Gastrocnemius medialis (tissue), 4 donors: ENCODE data around the gene SV2B.

Experiments
- POLR2A ChIP-seq, 2 donors: fragments of 450-650 bp; IDR thresholded peaks; one replicate each; pipeline ENCODE4 v1.6.1; 2017; ENCODE audit warnings: antibody characterized with exemption in 2 of 2, mild to moderate bottlenecking in 2 of 2, moderate library complexity in 2 of 2
- TF ChIP-seq, protein P1 (sequence below), 5 experiments: fragments of 450-650 bp in 3 of 5; fragments of 200-600 bp in 2 of 5; sonication (generic) in 2 of 5; IDR thresholded peaks in 4 of 5; conservative IDR thresholded peaks in 1 of 5; 1 replicate in 4 of 5; 2 replicates in 1 of 5; pipeline ENCODE4 v1.5.1; 2016 to 2019; ENCODE audit warnings: antibody characterized with exemption in 5 of 5, mild to moderate bottlenecking in 3 of 5, moderate library complexity in 3 of 5

DNA sequence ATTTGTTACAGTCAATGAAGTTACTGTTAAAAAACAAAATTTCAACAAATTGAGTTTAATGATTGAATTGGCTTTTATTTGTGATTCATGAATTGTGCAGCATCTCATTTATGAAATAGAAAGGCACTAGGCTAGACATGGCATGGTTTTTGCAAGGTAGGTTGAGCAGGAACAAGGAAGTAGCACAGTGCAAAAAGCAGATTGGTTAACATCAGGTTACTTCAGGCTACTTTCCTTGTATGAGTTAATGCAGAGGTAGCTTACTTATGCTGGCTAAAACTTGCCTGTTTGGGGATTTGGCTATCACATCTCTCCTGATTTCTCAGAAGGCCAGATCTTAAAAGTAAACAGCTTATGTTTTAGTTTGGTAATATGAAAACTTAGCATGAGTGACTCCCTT is 23.0 kb upstream of the SV2B start:
- TF ChIP-seq, protein P1, sequence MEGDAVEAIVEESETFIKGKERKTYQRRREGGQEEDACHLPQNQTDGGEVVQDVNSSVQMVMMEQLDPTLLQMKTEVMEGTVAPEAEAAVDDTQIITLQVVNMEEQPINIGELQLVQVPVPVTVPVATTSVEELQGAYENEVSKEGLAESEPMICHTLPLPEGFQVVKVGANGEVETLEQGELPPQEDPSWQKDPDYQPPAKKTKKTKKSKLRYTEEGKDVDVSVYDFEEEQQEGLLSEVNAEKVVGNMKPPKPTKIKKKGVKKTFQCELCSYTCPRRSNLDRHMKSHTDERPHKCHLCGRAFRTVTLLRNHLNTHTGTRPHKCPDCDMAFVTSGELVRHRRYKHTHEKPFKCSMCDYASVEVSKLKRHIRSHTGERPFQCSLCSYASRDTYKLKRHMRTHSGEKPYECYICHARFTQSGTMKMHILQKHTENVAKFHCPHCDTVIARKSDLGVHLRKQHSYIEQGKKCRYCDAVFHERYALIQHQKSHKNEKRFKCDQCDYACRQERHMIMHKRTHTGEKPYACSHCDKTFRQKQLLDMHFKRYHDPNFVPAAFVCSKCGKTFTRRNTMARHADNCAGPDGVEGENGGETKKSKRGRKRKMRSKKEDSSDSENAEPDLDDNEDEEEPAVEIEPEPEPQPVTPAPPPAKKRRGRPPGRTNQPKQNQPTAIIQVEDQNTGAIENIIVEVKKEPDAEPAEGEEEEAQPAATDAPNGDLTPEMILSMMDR (IDR thresholded peaks at IDR 0.05 in 4 of 5, conservative IDR thresholded peaks at IDR 0.05 in 1 of 5) = no peak
- TF ChIP-seq POLR2A (IDR thresholded peaks at IDR 0.05) = no peak
